RWPE2 (cell line): ENCODE measurements around the gene PFN3.
"Not testable (repeated sequence)": the region's sequence is repeated elsewhere in the genome, so short reads cannot be mapped to it uniquely, and the experiment has no call there.

ENCODE experiments used
- ATAC-seq: fragments of 200-7000 bp; cut with Tn5 transposase; 3 replicates; pipeline ENCODE4 v1.9.1; 2021; ENCODE audit warnings: low read depth
- DNase-seq: peaks from one replicate; pipeline ENCODE4 v3.0.0-alpha.2; 2020; ENCODE audit warnings: low spot score
- H3K27ac ChIP-seq: fragments of 450-650 bp; 2 replicates; pipeline ENCODE4 v1.5.1; 2017; ENCODE audit warnings: mild to moderate bottlenecking; ENCODE audit not compliant: poor library complexity, severe bottlenecking
- H3K27me3 ChIP-seq: fragments of 250-450 bp; sonication (Bioruptor Pico); 2 replicates; pipeline ENCODE4 v1.5.1; 2021; ENCODE audit warnings: mild to moderate bottlenecking, moderate library complexity; ENCODE audit not compliant: insufficient read depth, poor library complexity, severe bottlenecking
- H3K36me3 ChIP-seq: fragments of 250-450 bp; sonication (Bioruptor Pico); 2 replicates; pipeline ENCODE4 v1.5.1; 2020; ENCODE audit warnings: low read depth, mild to moderate bottlenecking, moderate library complexity
- H3K4me1 ChIP-seq: fragments of 250-450 bp; sonication (Bioruptor Pico); 2 replicates; pipeline ENCODE4 v1.5.1; 2021; ENCODE audit warnings: mild to moderate bottlenecking, moderate library complexity; ENCODE audit not compliant: insufficient read depth, poor library complexity, severe bottlenecking
- H3K4me3 ChIP-seq: fragments of 250-450 bp; sonication (Bioruptor Pico); 2 replicates; pipeline ENCODE4 v1.5.1; 2021; ENCODE audit warnings: mild to moderate bottlenecking, moderate library complexity; ENCODE audit not compliant: severe bottlenecking
- H3K9me3 ChIP-seq: fragments of 250-450 bp; sonication (Bioruptor Pico); 2 replicates; pipeline ENCODE4 v1.5.1; 2021; ENCODE audit warnings: mild to moderate bottlenecking, moderate library complexity; ENCODE audit not compliant: severe bottlenecking
- TF ChIP-seq, protein P1 (sequence below): fragments of 450-650 bp; IDR thresholded peaks from one replicate; pipeline ENCODE4 v1.5.1; 2017; ENCODE audit warnings: mild to moderate bottlenecking, moderate library complexity; ENCODE audit not compliant: poor library complexity, severe bottlenecking

PFN3 gene

DNA sequence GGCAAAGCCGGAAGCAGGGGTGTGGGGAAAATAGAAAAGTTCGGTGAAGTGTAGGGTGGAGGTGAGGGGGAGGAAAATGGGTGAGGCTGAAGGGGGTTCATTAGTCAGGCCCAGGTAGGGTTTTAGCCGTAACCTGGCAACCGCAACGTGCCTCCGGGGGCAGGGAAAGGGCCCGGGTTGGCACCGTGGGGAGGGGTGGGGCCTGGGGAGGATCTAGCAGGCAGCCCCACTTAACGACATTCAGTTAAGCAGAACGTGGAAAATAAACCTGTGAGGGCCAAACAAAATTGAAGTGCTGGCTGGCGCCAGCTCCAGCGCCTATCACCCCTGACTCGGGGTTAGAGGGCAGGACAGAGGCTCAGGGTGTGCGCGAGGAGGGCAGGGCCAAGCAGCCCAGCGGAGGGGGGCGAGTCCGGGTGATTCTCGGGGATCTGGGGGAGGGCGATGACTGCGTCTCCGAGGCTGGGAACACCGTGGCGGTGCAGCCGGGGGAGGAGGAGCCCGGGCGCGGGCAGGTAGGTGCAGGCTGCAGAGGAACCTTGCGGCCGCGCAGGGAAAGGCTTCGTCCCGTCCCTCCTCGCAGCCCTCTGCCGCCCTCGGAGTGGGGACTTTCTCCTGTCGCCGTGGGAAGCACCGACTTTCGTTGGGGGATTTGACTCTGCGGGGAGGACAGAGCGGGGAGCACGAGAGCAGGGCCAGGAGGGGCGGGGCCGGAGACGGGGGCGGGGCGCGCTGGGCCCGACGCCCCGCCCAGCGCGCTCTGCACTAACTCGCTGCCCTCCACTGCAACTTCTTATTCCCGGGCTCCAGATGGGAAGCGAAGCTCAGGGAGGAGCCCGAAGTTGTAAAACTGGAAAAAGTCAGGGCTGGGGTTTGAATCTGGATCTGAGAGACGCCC, 37.6 kb downstream of the PFN3 start:
- TF ChIP-seq, protein P1, sequence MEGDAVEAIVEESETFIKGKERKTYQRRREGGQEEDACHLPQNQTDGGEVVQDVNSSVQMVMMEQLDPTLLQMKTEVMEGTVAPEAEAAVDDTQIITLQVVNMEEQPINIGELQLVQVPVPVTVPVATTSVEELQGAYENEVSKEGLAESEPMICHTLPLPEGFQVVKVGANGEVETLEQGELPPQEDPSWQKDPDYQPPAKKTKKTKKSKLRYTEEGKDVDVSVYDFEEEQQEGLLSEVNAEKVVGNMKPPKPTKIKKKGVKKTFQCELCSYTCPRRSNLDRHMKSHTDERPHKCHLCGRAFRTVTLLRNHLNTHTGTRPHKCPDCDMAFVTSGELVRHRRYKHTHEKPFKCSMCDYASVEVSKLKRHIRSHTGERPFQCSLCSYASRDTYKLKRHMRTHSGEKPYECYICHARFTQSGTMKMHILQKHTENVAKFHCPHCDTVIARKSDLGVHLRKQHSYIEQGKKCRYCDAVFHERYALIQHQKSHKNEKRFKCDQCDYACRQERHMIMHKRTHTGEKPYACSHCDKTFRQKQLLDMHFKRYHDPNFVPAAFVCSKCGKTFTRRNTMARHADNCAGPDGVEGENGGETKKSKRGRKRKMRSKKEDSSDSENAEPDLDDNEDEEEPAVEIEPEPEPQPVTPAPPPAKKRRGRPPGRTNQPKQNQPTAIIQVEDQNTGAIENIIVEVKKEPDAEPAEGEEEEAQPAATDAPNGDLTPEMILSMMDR = peak; percentile 10
- DNase-seq = peak; percentile 73
- peak; percentile 78 for ATAC-seq
- Histone ChIP-seq H3K36me3 (no peaks in the 10 kb centered on the region), H3K27ac (peak overlapping the region; percentile 29), H3K9me3 (no peaks in the 10 kb centered on the region), H3K27me3 (no peaks in the 10 kb centered on the region), H3K4me1 (peaks cover 8% of the 10 kb centered on the region), H3K4me3 (peak overlapping the region; percentile 41)

DNA sequence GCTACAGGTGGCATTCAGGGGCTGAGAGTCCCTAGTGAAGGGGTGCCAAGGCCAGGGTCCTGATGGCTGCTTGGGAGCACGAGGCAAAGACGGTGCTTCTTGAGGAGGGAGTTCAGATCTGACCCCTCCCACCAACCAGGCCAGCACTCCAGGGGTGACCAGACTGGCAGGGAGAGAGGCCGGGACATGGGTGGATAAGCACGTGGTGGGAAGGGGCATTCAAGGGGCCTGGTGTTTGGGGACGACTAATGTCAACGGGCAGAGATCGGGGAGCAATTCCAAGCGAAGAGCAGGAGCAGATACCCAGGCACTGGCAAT, 38.2 kb downstream of the PFN3 start:
- TF ChIP-seq, protein P1 = no peak
- peaks cover 11% of the 10 kb centered on the region for H3K4me1 ChIP-seq
- no peaks in the 10 kb centered on the region for H3K9me3 ChIP-seq
- peak overlapping the region; percentile 29 for H3K27ac ChIP-seq
- DNase-seq = no peak
- no peak for ATAC-seq
- H3K36me3 ChIP-seq = no peaks in the 10 kb centered on the region
- no peak overlapping the region for H3K4me3 ChIP-seq
- no peaks in the 10 kb centered on the region for H3K27me3 ChIP-seq

DNA sequence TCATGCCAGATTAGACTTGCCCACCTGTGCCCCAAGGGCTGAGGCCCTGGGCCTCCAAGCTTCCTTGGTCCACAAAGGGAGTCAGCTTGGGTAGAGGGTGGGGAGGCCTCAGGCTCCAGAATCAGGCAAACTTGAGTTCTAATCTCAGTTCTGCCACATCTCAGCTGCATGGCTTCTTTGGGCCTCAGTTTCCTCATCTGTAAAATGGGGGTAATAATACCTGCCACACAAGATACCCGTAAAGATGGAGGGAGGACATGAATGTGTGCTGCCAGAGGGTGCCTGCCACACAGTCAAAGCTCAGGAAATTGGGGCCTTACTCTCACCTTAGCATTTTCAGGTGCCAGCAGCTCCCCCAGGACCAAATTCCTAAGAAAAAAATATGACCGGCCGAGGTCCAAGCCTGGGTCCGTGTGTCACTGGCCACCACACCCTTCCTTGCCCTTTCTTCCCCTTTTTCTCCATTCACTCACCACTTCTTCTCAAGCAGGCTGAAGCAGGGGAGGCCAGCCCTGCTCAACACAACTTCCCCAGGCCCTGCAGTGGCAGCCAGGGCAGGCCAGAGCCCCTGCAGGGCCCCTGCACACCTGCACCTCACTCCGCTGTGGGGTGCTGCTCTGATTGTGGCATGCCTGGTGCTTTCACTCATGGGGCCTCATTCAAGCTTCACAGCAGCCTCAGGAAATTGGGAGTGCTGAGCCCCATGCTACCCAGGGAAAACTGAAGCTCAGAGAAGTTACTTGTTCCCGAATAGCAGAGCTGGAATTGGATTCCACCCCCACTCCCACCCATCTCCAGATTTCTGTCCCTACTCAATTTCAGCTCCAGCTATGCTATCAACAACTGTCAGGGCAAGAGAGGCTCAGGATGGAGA, 38.8 kb downstream of the PFN3 start:
- Histone ChIP-seq H3K27me3 (no peaks in the 10 kb centered on the region), H3K36me3 (no peaks in the 10 kb centered on the region), H3K4me1 (peaks cover 11% of the 10 kb centered on the region), H3K27ac (peak overlapping the region; percentile 29), H3K4me3 (no peak overlapping the region), H3K9me3 (no peaks in the 10 kb centered on the region)
- DNase-seq (no peak), ATAC-seq (no peak)
- TF ChIP-seq, protein P1 = no peak

DNA sequence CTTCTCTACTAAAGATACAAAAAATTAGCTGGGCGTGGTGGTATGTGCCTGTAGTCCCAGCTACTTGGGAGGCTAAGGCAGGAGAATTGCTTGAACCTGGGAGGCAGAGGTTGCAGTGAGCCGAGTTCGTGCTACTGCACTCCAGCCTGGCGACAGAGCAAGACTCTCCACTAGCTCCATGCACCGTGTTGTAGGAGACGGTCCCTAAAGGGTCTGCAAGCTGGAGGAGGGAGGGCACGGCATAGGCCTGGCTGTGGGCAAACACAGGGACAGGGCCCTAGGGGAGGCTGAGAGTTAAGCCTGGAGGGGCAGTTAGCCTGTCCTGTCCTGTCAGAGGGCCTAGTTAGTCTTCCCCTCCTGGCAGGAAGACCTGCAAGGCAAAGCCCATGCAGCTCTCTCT, 39.7 kb downstream of the PFN3 start:
- peaks cover 11% of the 10 kb centered on the region for H3K4me1 ChIP-seq
- not testable (repeated sequence) for ATAC-seq, H3K4me3 ChIP-seq, H3K27ac ChIP-seq, H3K36me3 ChIP-seq, H3K27me3 ChIP-seq, DNase-seq, H3K9me3 ChIP-seq

DNA sequence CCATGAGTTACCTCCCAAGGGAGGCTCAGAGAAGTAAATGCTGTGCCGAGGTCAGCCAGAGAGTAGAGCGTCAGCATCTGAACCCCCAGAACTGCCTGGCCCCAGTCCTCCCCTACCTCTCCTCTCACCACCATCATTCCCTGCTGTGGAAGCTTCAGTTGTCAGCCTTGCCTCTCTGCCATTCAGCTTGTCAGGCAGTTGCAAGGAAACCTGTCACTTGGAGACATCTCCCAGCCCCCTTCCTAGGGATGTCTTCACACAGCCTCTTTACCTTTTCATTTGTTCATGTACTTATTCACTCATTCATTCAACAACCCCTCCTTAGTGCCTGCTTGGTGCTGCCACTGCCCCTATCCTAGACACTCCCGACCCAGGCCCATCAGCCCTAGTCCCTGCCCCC, 40.6 kb downstream of the PFN3 start:
- TF ChIP-seq, protein P1 = no peak
- Histone ChIP-seq H3K27ac (no peak overlapping the region), H3K27me3 (no peaks in the 10 kb centered on the region), H3K36me3 (no peaks in the 10 kb centered on the region), H3K4me1 (peaks cover 11% of the 10 kb centered on the region), H3K4me3 (no peak overlapping the region), H3K9me3 (no peaks in the 10 kb centered on the region)
- no peak for ATAC-seq
- no peak for DNase-seq
